GM23248 (cell line): ENCODE data around the gene CEND1.

Experiments
- EZH2 ChIP-seq: fragments of 200-600 bp; sonication (generic); IDR thresholded peaks from 2 replicates; pipeline ENCODE4 v1.6.1; 2018; ENCODE audit warnings: antibody characterized with exemption, mild to moderate bottlenecking; ENCODE audit not compliant: insufficient read depth, poor library complexity, severe bottlenecking
- EZH2phosphoT487 ChIP-seq: fragments of 200-600 bp; sonication (generic); IDR thresholded peaks from 2 replicates; pipeline ENCODE4 v1.6.1; 2018; ENCODE audit warnings: antibody characterized with exemption, moderate library complexity, mild to moderate bottlenecking, low read depth; ENCODE audit not compliant: insufficient read depth

GRCh38 chr11:773830-774229 is 16.1 kb downstream of the CEND1 start:
- TF ChIP-seq EZH2 (no peak), EZH2phosphoT487 (no peak)
